HG02973 (cell line): ENCODE measurements around the gene NELFCD.
"Not testable (repeated sequence)": the region's sequence is repeated elsewhere in the genome, so short reads cannot be mapped to it uniquely, and the experiment has no call there.

Experiments used
- ATAC-seq: cut with Tn5 transposase; IDR thresholded peaks from one replicate; pipeline ENCODE4 v1.9.1; 2021; ENCODE audit warnings: moderate library complexity; ENCODE audit not compliant: unreplicated experiment

The NELFCD gene

DNA sequence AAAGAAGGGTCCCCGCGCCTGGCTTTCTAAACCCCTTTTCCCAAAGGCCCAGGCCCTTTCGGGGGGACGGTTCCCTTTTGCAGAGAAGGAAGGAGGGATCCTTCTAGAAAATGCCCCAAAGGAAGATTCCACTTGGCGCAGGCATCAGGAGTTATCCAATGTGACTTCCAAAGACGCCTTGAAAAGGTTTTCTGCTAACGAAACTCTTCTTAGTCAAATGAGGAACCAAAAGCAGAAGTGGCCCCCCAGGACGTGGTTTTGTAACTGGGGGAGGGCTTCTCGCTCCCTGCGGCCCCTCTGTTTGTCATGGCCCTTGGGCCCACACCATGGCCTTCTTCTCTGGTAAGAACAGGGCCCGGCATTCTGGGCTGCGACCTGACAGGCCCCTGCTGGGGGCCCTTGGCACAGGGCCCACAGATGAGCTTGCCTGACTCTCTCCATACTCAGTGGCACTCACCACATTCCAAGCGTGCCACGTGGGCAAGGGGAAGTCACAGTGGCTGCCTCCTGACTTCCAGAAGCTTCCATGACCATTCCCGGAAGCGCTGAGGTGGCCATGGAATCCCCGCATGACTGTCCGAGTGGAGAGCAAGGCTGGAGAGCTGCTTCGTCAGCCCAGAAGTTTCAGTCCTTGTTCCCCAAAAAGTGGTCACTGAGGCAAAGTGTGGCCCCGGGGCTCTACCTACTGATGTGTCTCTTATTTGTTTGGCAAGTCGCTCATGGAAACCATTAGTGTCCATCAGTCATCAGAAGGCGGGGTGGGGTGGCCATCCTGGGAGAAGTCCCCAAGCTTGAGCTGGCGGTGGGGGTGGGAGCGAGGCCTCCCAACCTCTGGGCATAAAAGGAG is 26.8 kb downstream of the NELFCD start:
- peak; percentile 27 for ATAC-seq

DNA sequence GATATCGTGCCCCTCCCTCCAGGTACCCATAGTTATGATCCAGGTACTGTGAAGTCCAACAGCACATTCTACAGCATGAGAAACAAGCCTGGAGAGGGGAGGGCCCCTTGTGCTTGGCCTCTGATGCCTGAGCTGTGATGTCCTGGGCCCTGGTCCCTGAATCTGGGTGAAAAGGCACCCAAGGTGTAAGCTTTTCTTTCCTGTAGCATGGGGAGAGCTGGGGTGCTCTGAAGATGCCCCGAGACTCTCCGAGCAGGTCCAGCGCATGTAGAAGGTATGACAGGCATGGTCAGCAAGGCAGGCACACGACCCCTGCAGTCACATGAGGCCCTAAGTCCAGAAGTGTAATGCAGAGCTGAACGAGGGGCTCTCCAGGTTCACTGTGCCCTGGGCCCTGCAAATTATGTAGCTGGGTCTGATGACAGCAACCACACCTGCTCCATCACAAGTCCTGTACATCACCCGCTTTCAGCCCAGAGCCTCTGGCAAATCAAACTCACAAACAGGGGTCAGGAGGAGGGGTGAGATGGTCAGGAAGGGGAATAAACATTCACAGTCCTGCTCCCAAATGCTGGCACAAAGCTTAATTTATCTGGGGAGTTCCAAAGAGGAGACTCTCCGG is 27.8 kb downstream of the NELFCD start:
- no peak for ATAC-seq

- no peak for ATAC-seq
These were observed 29.4 kb downstream of the NELFCD start for GRCh38 chr20:59010321-59010994.

DNA sequence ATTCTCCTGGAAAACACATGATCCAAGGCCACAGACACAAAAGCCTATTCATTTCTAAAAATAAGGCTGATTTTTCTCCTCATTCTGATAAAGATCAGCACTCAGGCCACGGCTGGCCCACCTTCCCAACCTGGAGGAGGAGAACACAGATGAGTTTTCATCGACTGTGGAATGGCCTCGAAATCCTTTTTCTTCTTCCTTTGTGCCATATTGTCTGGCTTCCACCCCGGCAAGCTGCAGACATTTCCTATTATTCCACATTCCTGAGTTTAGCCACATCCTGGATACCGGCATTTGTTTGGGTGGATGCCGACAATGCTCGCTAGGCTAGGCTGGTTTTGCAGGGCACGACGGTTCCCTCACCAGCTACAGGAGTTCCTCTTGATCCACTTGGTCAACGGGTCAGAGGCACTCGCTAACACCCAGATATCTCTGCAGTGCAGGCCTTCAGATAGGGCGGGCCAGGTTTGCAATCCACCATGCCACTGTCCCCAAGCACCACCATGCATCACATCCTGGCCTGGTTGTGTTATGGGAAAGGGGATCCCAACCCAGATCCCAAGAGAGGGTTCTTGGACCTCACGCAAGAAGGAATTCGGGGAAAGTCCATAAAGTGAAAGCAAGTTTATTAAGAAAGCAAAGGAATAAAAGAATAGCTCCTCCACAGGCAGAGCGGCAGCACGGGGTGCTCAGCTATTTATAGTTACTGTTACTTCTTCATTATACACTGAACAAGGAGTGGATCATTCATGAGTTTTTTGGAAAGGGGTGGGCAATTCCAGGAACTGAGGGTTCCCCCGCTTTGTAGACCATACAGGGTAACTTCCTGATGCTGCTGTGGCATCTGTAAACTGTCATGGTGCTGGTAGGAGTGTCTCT is 30.2 kb downstream of the NELFCD start:
- no peak for ATAC-seq

DNA sequence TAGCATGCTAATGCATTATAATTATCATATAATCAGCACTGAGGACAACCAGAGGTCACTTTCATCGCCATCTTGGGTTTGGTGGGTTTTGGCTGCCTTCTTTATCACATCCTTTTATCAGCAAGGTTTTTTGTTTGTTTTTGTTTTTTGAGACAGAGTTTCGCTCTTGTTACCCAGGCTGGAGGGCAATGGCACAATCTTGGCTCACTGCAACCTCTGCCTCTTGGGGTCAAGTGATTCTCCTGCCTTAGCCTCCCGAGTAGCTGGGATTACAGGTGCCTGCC is 30.8 kb downstream of the NELFCD start:
- ATAC-seq, result not testable (repeated sequence)

- ATAC-seq, result no peak
These were observed 32.2 kb downstream of the NELFCD start for GRCh38 chr20:59013031-59013951.

DNA sequence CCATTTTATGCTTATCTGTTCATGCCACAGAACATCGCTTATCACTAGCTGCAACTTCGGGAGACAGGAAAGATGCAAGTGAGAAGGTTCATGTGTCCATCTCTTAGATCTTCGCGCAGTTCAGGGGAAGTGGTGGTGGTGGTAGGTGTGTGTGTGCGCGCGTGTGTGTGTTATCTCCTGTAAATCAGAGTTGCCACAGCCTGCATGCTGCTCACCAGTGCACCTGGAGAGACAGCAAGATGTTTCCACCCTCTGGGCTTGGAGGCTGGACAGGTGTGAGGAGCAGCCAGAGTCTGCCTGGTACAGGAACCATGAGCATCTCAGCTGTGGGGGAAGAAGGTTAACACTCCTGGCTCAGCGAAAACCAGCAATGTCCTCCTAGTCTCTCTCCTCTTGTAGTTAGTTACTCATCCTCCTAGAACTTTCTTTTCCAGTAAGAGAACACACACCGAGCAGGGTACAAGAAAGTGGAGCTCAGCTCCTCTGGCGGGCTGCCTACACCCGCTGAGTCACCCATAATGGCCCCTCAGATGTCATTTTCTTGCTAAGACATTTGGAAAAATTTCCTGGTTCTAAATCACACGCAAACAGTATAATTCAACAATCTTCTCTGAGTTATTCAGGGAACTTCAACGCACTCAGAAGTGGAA is 33.0 kb downstream of the NELFCD start:
- ATAC-seq, result no peak

GRCh38 chr20:59014680-59015389 is 33.8 kb downstream of the NELFCD start:
- ATAC-seq, result no peak

DNA sequence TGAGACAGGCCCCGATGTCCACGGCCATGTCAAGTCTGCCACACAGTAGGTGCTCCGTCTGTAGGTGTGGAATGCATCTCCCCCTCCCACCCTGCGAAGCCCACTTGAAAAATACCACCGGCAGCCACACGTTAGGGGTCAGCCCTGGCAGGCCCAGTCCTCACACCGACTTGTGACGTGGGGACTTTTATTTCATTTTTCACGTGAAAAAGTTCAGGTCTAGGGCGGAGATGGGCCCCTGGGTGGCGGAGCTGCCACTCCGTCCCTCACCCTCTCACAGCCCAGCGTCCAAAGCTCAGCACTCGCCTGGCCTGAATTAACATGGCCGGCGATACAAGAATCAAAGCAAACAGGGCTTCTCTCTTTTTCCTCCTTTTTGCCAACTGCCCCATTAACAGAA is 34.4 kb downstream of the NELFCD start:
- no peak for ATAC-seq

GRCh38 chr20:59015812-59016711 is 35.0 kb downstream of the NELFCD start:
- ATAC-seq, result no peak

DNA sequence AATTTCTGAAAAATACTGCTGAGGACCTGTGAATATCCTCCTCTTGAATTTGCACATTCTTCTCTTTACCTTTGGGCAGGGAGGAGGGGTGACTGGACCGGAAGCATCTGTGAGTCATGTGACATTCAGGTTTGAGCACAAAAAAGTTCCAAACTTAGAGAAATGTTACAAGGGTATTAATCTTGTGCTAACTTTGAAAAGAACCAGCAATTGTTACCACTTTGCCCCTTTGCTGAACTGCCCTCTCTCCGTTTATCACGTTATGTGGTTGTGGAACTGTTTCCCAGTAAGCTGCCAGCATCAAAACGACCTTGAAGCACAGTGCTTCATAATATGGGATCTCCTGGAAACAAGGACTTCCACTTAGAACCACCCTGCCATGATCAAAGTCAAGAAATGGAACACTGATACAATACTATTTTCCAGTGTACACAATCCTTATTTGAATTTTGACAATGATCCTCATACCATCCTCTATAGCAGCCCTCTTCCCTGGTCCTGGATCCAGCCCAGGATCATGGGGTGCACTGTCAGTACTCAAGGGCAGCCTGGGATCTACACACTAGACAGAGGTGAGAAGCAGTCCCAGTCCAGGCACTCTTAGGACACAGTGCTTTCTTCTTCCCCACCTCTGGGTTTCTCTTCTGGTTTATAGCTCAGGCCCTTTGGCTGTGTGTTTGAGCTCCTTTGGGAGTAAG is 35.9 kb downstream of the NELFCD start:
- no peak for ATAC-seq

- ATAC-seq, result no peak
These were observed 36.6 kb downstream of the NELFCD start for GRCh38 chr20:59017493-59018231.

GRCh38 chr20:59018817-59019216 is 37.8 kb downstream of the NELFCD start:
- ATAC-seq, result no peak

GRCh38 chr20:59019217-59019616 is 38.2 kb downstream of the NELFCD start, which contains the start of gene TUBB1:
Gene TUBB1, plus strand, starts transcription at chr20:59019429. Its CDS starts 94 bp downstream, at chr20:59019523.
- no peak for ATAC-seq

DNA sequence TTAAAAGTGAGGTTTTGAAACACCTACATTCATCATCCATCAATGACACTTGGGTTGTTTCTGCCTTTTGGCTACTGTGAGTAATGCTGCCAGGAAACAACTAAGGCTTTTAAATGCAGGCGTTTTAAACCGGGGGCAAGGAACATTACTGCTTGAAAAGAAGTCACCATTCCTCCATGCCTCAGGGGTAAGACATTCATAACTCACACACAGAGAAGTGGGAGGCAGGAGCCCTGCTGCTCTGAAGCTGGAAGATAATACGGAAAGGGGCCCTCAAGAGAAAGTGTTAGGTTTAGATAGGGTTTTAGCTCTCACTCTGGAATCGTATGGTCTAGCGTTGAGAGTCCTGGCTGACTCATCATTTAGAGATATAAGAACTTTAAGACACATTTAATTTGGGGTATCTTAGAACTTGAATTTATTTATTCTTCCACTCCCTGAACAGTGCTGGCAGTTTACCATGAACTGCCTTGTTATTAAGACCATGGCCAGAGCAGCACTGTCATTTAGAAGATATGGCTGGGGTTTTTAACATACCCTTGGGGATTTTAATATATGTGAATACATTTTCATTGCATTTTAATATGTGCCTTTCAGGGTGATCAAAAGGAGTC is 40.0 kb downstream of the NELFCD start:
- ATAC-seq, result no peak

GRCh38 chr20:59022754-59023153 is 41.7 kb downstream of the NELFCD start:
- no peak for ATAC-seq
